ENCODE measurements around the gene BAZ2A.

DNA sequence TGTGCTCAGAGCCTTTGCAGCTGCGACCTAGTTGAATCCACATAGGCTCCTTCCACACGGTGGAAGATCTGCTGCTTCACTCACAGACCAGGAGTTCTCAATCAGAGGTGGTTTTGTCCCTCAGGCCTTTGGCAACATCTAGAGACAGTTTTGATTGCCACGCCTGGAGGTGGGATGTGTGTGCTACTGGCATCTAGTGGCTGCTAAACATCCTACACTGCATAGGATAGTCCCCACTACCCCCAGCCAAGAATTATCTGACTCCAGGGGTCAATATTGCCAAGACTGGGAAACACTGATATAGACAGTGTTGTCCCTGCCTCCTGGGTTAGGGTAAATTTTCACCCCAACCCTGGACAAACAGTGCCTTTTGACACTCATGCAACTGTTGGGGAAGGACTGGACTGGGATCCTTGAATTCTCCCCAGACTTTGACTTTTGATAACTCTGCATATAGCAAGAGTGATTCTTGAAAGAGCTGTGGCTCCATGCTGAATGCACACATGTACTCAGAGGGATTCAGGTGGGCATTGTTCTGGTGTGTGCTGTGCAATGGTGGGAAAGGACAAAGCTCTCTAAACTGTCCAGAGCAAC lies 39.8 kb downstream of the BAZ2A start:
- TF ChIP-seq, protein P1, sequence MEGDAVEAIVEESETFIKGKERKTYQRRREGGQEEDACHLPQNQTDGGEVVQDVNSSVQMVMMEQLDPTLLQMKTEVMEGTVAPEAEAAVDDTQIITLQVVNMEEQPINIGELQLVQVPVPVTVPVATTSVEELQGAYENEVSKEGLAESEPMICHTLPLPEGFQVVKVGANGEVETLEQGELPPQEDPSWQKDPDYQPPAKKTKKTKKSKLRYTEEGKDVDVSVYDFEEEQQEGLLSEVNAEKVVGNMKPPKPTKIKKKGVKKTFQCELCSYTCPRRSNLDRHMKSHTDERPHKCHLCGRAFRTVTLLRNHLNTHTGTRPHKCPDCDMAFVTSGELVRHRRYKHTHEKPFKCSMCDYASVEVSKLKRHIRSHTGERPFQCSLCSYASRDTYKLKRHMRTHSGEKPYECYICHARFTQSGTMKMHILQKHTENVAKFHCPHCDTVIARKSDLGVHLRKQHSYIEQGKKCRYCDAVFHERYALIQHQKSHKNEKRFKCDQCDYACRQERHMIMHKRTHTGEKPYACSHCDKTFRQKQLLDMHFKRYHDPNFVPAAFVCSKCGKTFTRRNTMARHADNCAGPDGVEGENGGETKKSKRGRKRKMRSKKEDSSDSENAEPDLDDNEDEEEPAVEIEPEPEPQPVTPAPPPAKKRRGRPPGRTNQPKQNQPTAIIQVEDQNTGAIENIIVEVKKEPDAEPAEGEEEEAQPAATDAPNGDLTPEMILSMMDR (IDR thresholded peaks at IDR 0.05), result no peak
- TF ChIP-seq POLR2A (IDR thresholded peaks at IDR 0.05), result no peak

All from lower leg skin (tissue), 3 donors.